Measurements from ENCODE around the gene LRRC41. TPM values are rescaled to one million over a fixed set of nuclear protein-coding genes. Genes with fewer than 3 reads are reported as not detected.

Gene LRRC41
- total and polyA plus RNA-seq, 2 of the 13 experiments (the other 11 are each of a cell fraction or from before 2014, with no cell fraction given): 48.1 to 53.6 TPM

- TF ChIP-seq AHDC1 (CRISPR knock-in tag; IDR thresholded peaks at IDR 0.05; ENCODE audit: borderline replicate concordance) (no peak), ZNF710 (CRISPR knock-in tag; IDR thresholded peaks at IDR 0.05; ENCODE audit: borderline replicate concordance) (peak; percentile 3; the same call in 1 of the 2 replicates), ZBTB37 (CRISPR knock-in tag; IDR thresholded peaks at IDR 0.05) (peak; percentile 34; the same call in 1 of the 2 replicates), ZNF563 (CRISPR knock-in tag; IDR thresholded peaks at IDR 0.05) (peak; percentile 83), NFIC (IDR thresholded peaks at IDR 0.05; ENCODE audit: low read length) (peak; percentile 49; the same call in 1 of the 2 replicates), RFXANK (CRISPR knock-in tag; IDR thresholded peaks at IDR 0.05) (no peak), CTCF (CRISPR knock-in tag; IDR thresholded peaks at IDR 0.05) (peak; percentile 49), ZNF558 (CRISPR knock-in tag; IDR thresholded peaks at IDR 0.05; ENCODE audit: borderline replicate concordance) (no peak), SRY (CRISPR knock-in tag; IDR thresholded peaks at IDR 0.05) (0 out of 2 replicates have a peak, but pooled peaks have one; percentile 13), POLR2AphosphoS5 (IDR thresholded peaks at IDR 0.05; ENCODE audit: low read depth, low read length) (0 out of 2 replicates have a peak, but pooled peaks have one; percentile 6), HMGXB4 (CRISPR knock-in tag; IDR thresholded peaks at IDR 0.05; ENCODE audit: borderline replicate concordance in 1 of 2, low read depth in 1 of 2) (0 out of 4 replicates have a peak, but pooled peaks of 1 of the 2 experiments have one; percentile 18), POLR2A (IDR thresholded peaks at IDR 0.05; ENCODE audit: insufficient read depth in 1 of 2, low read depth in 2 of 2, low read length in 2 of 2) (0 out of 4 replicates have a peak, but pooled peaks of 1 of the 2 experiments have one; percentile 34), SNAI1 (CRISPR knock-in tag; IDR thresholded peaks at IDR 0.05; ENCODE audit: borderline replicate concordance) (0 out of 2 replicates have a peak, but pooled peaks have one; percentile 65), ZFX (CRISPR knock-in tag; IDR thresholded peaks at IDR 0.05; ENCODE audit: low read depth) (peak; percentile 76)
These were observed 55.1 kb downstream of the LRRC41 start (continued) for GRCh38 chr1:46248122-46248920.
